ENCODE measurements around the gene CCL8. TPM values are rescaled to one million over a fixed set of nuclear protein-coding genes. Genes with fewer than 3 reads are reported as not detected.

The CCL8 gene
- total RNA-seq, 4 donors from 2014 or later, result 0.26 TPM; not detected in 3

DNA sequence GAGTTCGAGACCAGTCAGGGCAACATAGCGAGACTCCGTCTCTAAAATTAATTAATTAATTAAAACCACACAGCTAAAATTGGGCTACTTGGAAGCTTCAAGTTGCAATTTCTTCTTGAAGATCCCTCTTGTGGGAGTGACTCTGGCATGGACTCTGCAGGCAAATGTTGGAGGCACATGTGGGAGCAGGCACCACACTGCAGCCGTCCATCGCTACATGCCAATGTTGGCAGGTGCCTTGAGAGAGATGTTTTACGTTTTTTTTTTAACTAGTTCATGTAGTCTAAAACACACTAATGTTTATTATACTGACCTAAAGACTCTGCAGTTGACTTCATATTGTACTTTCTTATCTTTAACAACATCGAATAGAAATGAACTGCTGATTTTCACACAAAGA, 7.9 kb upstream of the CCL8 start:
- Histone ChIP-seq H3K27me3 (peaks cover 0 to 10% (median 0%) of the 10 kb centered on the region in 4 donors), H3K4me1 (peaks cover 4 to 46% (median 18%) of the 10 kb centered on the region in 3 donors), H3K9me3 (no peaks in the 10 kb centered on the region), H3K27ac (peak overlapping the region in 1 of 4 donors; percentile 77), H3K4me3 (no peak overlapping the region), H3K36me3 (no peaks in the 10 kb centered on the region)
- 38 to 48% methylated on average over 7 of the region's 7 CpGs for WGBS, 2 donors
- no peak for DNase-seq
- intact Hi-C loops (cut with DNase I), result no loop called here
- TF ChIP-seq, protein P1, sequence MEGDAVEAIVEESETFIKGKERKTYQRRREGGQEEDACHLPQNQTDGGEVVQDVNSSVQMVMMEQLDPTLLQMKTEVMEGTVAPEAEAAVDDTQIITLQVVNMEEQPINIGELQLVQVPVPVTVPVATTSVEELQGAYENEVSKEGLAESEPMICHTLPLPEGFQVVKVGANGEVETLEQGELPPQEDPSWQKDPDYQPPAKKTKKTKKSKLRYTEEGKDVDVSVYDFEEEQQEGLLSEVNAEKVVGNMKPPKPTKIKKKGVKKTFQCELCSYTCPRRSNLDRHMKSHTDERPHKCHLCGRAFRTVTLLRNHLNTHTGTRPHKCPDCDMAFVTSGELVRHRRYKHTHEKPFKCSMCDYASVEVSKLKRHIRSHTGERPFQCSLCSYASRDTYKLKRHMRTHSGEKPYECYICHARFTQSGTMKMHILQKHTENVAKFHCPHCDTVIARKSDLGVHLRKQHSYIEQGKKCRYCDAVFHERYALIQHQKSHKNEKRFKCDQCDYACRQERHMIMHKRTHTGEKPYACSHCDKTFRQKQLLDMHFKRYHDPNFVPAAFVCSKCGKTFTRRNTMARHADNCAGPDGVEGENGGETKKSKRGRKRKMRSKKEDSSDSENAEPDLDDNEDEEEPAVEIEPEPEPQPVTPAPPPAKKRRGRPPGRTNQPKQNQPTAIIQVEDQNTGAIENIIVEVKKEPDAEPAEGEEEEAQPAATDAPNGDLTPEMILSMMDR (IDR thresholded peaks at IDR 0.05), result no peak
- TF ChIP-seq POLR2A (IDR thresholded peaks at IDR 0.05), result no peak

DNA sequence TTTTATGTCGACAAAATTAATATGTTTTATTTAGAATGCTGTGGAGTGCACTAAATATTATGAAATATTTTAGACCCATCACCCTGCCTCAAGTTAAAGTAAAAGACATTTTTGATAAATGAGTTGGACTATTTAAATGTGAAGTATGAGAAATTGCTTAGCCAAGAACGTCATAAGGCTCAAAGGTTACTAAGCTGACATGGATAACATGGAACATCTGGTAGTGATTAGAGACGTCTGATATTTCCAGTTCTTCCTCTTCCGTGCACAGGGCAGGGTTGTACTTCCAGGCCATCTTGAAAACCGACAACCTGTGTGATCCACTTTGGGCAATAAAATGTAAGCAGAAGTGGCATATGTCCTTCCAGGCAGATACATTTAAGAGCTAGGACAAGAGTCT, 7.2 kb upstream of the CCL8 start:
- Histone ChIP-seq H3K27me3 (peaks cover 0 to 5% (median 0%) of the 10 kb centered on the region in 4 donors), H3K4me3 (no peak overlapping the region), H3K36me3 (no peaks in the 10 kb centered on the region), H3K27ac (peak overlapping the region; percentile 54 to 77 (median 66)), H3K9me3 (no peaks in the 10 kb centered on the region), H3K4me1 (peaks cover 4 to 38% (median 15%) of the 10 kb centered on the region in 3 donors)
- intact Hi-C loops (cut with DNase I), result no loop called here
- TF ChIP-seq POLR2A (IDR thresholded peaks at IDR 0.05), result no peak
- TF ChIP-seq, protein P1 (IDR thresholded peaks at IDR 0.05), result no peak
- DNase-seq, result no peak
- WGBS, 2 donors, result 37 to 39% methylated on average over 5 of the region's 5 CpGs

DNA sequence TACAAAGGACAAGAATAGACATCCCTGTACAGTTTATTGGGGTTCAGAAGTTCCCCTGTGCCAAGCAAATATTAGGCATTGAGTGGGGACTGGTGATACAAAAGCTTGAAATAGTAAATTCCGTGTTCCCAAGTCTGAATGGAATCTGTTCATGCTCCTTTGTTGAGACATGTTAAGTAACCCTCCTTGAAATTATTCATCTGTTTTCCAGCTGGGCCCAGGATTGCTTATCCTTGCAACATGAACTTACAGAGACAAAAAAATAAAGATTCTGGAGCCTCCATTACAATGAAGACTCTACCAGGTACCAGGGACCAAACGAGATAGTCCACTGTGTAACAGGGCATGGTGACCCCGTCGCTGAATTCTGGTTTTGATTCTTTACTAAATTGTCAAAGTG, 6.1 kb upstream of the CCL8 start:
- Histone ChIP-seq H3K27ac (peak overlapping the region; percentile 54 to 77 (median 66)), H3K27me3 (no peaks in the 10 kb centered on the region), H3K36me3 (no peaks in the 10 kb centered on the region), H3K4me3 (no peak overlapping the region), H3K9me3 (no peaks in the 10 kb centered on the region), H3K4me1 (peaks cover 4 to 31% (median 8%) of the 10 kb centered on the region in 3 donors)
- no peak for DNase-seq
- intact Hi-C loops (cut with DNase I), result no loop called here
- 77 to 80% methylated on average over 4 of the region's 4 CpGs for WGBS, 2 donors
- TF ChIP-seq, protein P1 (IDR thresholded peaks at IDR 0.05), result no peak
- TF ChIP-seq POLR2A (IDR thresholded peaks at IDR 0.05), result no peak

DNA sequence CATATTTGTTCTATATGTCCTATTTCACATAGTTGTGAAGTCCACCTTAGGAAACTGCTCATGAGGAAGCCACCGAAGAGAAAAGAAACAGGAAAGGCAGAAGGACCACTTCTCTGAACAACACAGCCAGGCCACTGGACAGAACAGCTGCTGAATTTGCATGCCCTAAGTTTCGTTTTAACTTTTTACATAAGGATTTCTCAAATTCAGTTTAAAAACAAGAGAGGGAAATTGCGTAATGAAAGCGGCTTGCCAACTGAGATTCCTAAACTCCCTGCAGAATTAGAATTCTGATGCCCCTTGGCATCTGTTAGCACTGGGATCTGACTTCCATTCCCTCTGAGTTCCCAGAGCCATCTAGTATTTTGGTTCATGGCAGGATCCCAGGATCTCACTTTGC, 5.0 kb upstream of the CCL8 start:
- Histone ChIP-seq H3K4me3 (no peak overlapping the region), H3K27me3 (no peaks in the 10 kb centered on the region), H3K4me1 (peaks cover 4 to 36% (median 13%) of the 10 kb centered on the region in 3 donors), H3K27ac (peak overlapping the region in 3 of 4 donors; percentile 52 to 77 (median 73)), H3K36me3 (no peaks in the 10 kb centered on the region), H3K9me3 (no peaks in the 10 kb centered on the region)
- DNase-seq, result no peak
- 16 to 21% methylated on average over 4 of the region's 4 CpGs for WGBS, 2 donors
- no peak for TF ChIP-seq POLR2A (IDR thresholded peaks at IDR 0.05)
- TF ChIP-seq, protein P1 (IDR thresholded peaks at IDR 0.05), result no peak
- intact Hi-C loops (cut with DNase I), result no loop called here

DNA sequence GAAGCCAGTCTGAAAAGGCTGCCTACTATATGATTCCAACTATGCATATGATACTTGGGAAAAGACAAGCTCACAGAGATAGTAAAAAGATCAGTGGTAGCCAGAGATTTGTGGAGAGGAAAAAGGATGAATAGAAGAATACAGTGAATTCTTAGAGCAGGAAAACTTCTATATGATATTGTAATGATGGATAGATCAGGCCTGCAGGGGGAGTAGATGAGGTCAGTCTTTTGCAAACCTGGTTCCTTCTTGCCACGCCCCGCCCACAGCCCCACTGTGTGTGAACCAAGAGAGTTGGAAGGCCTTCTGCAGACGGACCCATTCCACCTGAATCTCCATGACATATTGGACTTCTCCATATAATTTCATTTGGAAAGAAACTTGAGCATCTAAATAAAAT, 761 bp upstream of the CCL8 start:
- WGBS, 2 donors, result 77 to 78% methylated on average over 3 of the region's 3 CpGs
- Histone ChIP-seq H3K27me3 (no peaks in the 10 kb centered on the region), H3K4me1 (peaks cover 4 to 25% (median 11%) of the 10 kb centered on the region in 3 donors), H3K9me3 (no peaks in the 10 kb centered on the region), H3K36me3 (no peaks in the 10 kb centered on the region), H3K4me3 (no peak overlapping the region), H3K27ac (no peak overlapping the region)
- intact Hi-C loops (cut with DNase I), result no loop called here
- no peak for DNase-seq
- no peak for TF ChIP-seq POLR2A (IDR thresholded peaks at IDR 0.05)
- TF ChIP-seq, protein P1 (IDR thresholded peaks at IDR 0.05), result peak in 1 of 6 experiments; percentile 9
